Measurements from ENCODE around the gene TRERF1.

Gene TRERF1

DNA sequence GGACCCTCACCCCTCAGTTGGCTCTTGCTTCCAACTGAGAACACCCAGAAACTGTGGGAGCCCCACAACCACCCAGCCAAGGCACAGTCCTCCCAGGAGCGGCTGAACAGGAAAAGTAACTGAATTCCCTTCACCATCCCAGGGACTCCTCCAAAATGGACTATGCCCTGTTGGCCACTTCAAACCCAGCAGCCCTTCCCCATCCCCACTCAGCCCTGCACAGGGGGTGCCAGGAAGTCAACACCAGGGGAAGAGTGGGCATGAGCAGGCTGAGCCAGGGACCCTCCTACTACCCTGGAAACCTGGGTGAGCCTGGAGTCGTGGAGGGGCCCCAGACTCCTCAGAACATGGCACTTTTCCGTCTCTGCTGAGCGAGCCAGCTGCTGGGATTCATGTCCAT, 267.3 kb downstream of the TRERF1 start:
- TF ChIP-seq, protein P1, sequence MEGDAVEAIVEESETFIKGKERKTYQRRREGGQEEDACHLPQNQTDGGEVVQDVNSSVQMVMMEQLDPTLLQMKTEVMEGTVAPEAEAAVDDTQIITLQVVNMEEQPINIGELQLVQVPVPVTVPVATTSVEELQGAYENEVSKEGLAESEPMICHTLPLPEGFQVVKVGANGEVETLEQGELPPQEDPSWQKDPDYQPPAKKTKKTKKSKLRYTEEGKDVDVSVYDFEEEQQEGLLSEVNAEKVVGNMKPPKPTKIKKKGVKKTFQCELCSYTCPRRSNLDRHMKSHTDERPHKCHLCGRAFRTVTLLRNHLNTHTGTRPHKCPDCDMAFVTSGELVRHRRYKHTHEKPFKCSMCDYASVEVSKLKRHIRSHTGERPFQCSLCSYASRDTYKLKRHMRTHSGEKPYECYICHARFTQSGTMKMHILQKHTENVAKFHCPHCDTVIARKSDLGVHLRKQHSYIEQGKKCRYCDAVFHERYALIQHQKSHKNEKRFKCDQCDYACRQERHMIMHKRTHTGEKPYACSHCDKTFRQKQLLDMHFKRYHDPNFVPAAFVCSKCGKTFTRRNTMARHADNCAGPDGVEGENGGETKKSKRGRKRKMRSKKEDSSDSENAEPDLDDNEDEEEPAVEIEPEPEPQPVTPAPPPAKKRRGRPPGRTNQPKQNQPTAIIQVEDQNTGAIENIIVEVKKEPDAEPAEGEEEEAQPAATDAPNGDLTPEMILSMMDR (IDR thresholded peaks at IDR 0.05): no peak
- Histone ChIP-seq H3K4me1 (no peaks in the 10 kb centered on the region), H3K36me3 (peaks cover 0 to 19% (median 0%) of the 10 kb centered on the region in 3 donors), H3K27ac (no peak overlapping the region), H3K27me3 (no peaks in the 10 kb centered on the region), H3K9me3 (no peaks in the 10 kb centered on the region), H3K4me3 (no peak overlapping the region)
- intact Hi-C loops (cut with DNase I; ENCODE audit: low total_unique reads): no loop called here
- no peak for DNase-seq

DNA sequence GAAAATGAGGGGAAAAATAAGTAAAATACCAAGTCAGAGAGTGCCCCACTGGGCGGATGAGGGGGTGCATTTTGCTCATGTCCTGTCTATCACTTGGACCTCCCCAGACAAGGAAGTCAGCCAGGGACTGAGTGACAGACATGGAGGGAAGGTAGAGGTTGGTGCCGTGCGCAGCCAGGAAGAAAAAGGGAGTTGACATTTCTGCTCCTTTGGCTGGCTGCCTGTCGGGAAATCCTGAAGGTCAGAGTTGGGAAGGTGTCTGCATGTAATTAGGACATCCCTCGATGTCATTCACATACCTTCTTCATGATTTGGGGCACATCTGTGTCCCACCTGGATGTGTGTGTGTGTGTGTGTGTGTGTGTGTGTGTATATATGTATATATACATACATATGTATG, 269.6 kb downstream of the TRERF1 start:
- Histone ChIP-seq H3K27ac (no peak overlapping the region), H3K27me3 (peaks cover 0 to 17% of the 10 kb centered on the region in 2 donors), H3K36me3 (peaks cover 0 to 15% (median 0%) of the 10 kb centered on the region in 3 donors), H3K9me3 (no peaks in the 10 kb centered on the region), H3K4me3 (no peak overlapping the region), H3K4me1 (no peaks in the 10 kb centered on the region)
- TF ChIP-seq, protein P1 (IDR thresholded peaks at IDR 0.05): no peak
- intact Hi-C loops (cut with DNase I; ENCODE audit: low total_unique reads): no loop called here
- no peak for DNase-seq

DNA sequence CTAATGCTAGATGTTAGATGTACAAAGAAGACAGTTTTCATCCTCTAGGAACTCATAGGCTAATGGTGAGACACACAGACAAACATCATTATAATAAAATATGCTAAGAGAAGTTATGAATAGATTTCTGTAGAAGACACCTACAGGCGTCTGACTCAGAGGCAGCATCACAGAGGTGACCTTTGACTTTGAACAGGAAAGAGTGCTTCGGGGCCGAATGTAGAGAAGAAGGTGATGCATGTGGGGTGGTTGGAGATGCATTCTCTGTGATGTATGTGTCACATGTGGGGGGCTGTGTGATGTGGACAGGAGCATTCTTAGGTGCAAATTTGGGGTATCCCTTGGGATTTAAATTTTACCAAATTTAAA, 271.8 kb downstream of the TRERF1 start:
- intact Hi-C loops (cut with DNase I; ENCODE audit: low total_unique reads): no loop called here
- no peak overlapping the region for H3K27ac ChIP-seq
- no peaks in the 10 kb centered on the region for H3K4me1 ChIP-seq
- H3K4me3 ChIP-seq: no peak overlapping the region
- TF ChIP-seq, protein P1 (IDR thresholded peaks at IDR 0.05): no peak
- H3K27me3 ChIP-seq: peaks cover 0 to 17% of the 10 kb centered on the region in 2 donors
- H3K9me3 ChIP-seq: no peaks in the 10 kb centered on the region
- H3K36me3 ChIP-seq: peaks cover 0 to 4% (median 0%) of the 10 kb centered on the region in 3 donors
- DNase-seq: no peak

DNA sequence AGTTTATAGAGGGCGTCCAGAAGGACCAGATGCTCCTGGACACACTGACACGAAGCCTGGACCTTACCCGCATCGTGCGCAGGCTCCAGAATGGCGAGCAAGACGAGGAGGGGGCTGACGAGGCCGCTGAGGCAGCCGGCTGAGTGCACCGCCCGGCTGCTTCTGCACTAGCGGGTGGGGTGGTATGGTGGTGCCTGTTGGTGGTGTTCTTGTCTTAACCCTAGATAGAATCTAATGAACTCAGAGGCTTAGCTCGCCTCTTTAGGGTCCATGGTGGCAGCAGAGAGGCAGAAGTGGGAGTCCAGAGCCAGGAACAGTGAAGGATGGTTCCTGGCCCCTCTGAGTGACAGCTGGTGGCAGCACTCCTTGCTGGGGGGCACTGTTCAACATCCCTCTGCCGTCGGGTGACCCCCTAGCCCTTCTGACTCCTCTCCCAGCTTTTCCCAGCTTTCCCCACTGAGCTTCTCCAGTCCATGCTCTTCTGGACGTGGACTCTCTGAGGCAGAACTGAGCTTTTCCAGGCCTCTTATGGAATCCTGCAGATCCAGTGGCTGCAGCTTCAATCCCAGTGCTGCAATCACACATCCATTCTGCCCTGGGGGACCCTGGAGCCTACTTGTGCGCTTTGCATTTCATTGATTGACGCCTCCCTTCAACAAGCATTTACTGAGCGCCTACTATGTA, 272.3 kb downstream of the TRERF1 start:
- Histone ChIP-seq H3K36me3 (no peaks in the 10 kb centered on the region), H3K27ac (no peak overlapping the region), H3K4me1 (no peaks in the 10 kb centered on the region), H3K4me3 (no peak overlapping the region), H3K9me3 (no peaks in the 10 kb centered on the region), H3K27me3 (peaks cover 0 to 17% of the 10 kb centered on the region in 2 donors)
- TF ChIP-seq, protein P1 (IDR thresholded peaks at IDR 0.05): no peak
- intact Hi-C loops (cut with DNase I; ENCODE audit: low total_unique reads): no loop called here
- DNase-seq: no peak

DNA sequence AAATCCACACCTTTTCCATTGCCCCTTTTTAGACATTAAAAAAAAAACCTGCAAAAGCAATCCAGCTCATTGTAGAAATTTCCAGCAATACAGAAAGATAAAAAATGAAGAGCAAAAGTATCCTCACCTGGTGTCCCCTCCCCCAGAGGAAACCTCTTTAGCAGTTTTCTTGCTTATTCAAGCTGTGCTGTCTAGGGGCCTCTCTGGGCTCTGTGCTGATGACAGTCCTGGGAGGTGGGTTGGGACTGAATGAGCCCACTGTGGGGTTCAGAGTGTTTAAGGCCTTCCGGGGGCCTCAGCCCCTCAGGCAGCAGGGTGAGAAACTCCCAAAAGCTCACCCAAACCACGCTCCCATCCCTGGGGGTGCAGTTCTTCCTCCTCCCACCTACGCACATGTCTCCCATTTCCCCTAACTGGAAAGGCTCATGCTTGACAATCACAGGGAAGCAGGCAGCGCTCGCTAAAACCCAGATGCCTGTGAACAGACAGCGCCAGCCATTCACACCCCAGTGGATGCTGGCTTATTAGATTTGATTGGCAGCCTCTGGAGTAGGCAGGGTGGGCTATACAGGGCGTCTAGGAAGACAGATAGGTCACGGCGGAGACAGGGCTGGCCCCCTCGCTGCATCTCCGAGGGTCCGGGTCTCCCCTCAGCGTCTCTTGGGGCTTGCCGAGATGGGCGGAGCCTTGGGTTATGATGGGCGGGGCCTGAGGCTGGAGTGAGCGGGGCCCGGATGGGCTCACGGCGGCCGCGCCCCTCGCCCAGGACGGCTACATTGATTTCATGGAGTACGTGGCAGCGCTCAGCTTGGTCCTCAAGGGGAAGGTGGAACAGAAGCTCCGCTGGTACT, 274.0 kb downstream of the TRERF1 start:
- Histone ChIP-seq H3K4me1 (no peaks in the 10 kb centered on the region), H3K27me3 (peaks cover 0 to 17% of the 10 kb centered on the region in 2 donors), H3K36me3 (no peaks in the 10 kb centered on the region), H3K4me3 (no peak overlapping the region), H3K27ac (no peak overlapping the region), H3K9me3 (no peaks in the 10 kb centered on the region)
- TF ChIP-seq, protein P1 (IDR thresholded peaks at IDR 0.05): no peak
- DNase-seq: no peak
- intact Hi-C loops (cut with DNase I; ENCODE audit: low total_unique reads): no loop called here

Measured in tibial artery (tissue), 4 donors.